Panc1 (cell line): Measurements from ENCODE around the gene LTB4R. TPM values are rescaled to one million over a fixed set of nuclear protein-coding genes. Genes with fewer than 3 reads are reported as not detected.

ENCODE experiments used
- ATAC-seq: fragments of 200-7000 bp; cut with Tn5 transposase; 2 replicates; pipeline ENCODE4 v1.9.1; 2020; ENCODE audit warnings: mild to moderate bottlenecking, moderate library complexity
- BruUV-seq: library from RNA; stranded (reverse); fragments of 400-500 nt; replicated peaks from 2 replicates; lab custom pipeline; 2021; lab: Mats Ljungman, UMichigan
- CTCF ChIA-PET: fragments of 300-600 bp; sonication (Branson Sonifier 250); formaldehyde crosslinking; loops from one replicate; lab custom pipeline; 2022; ENCODE audit warnings: antibody characterized with exemption; lab: Charles Lee
- POLR2A ChIA-PET: fragments of 300-600 bp; sonication (Branson Sonifier 250); formaldehyde crosslinking; loops from one replicate; lab custom pipeline; 2022; ENCODE audit warnings: antibody characterized with exemption; lab: Charles Lee
- DNase-seq: peaks from one replicate; pipeline ENCODE4 v3.0.0-alpha.2; 2010; ENCODE audit warnings: low read depth, low spot score
- H3K27ac ChIP-seq: 2 replicates; pipeline ENCODE4 v1.5.1; 2011; ENCODE audit warnings: mild to moderate bottlenecking, low read length, inconsistent platforms
- H3K27me3 ChIP-seq: fragments of 200-500 bp; sonication (Bioruptor generic); 2 replicates; pipeline ENCODE4 v1.6.0; 2014; ENCODE audit warnings: low read length, inconsistent platforms; ENCODE audit not compliant: control insufficient read depth, insufficient read depth
- H3K36me3 ChIP-seq: fragments of 200-500 bp; sonication (Bioruptor generic); 2 replicates; pipeline ENCODE4 v1.5.1; 2014; ENCODE audit warnings: inconsistent platforms, mild to moderate bottlenecking, low read length, moderate library complexity; ENCODE audit not compliant: control insufficient read depth, insufficient read depth
- H3K4me1 ChIP-seq: 2 replicates; pipeline ENCODE4 v1.5.1; 2011; ENCODE audit warnings: inconsistent platforms, mild to moderate bottlenecking, low read length, moderate library complexity; ENCODE audit not compliant: control insufficient read depth, insufficient read depth
- H3K4me3 ChIP-seq, 2 experiments: 2 replicates each; pipeline ENCODE4 v1.5.1; 2011 to 2012; ENCODE audit warnings: low read depth in 2 of 2, low read length in 2 of 2, mild to moderate bottlenecking in 2 of 2, inconsistent platforms in 1 of 2, moderate library complexity in 1 of 2
- H3K9me3 ChIP-seq: fragments of 200-500 bp; sonication (Bioruptor generic); 2 replicates; pipeline ENCODE4 v1.5.1; 2014; ENCODE audit warnings: low read depth, mild to moderate bottlenecking, inconsistent platforms, low read length, moderate library complexity; ENCODE audit not compliant: control insufficient read depth, insufficient read depth
- CTCF ChIP-seq: fragments of 450-650 bp; IDR thresholded peaks from 2 replicates; pipeline ENCODE4 v1.5.1; 2017; ENCODE audit warnings: mild to moderate bottlenecking
- POLR2AphosphoS5 ChIP-seq: IDR thresholded peaks from 2 replicates; pipeline ENCODE4 v1.6.1; 2012; ENCODE audit warnings: mild to moderate bottlenecking, low read depth, low read length, moderate library complexity
- REST ChIP-seq, 2 experiments: IDR thresholded peaks; 2 replicates each; pipeline ENCODE4 v1.6.1; 2011 to 2012; ENCODE audit warnings: low read depth in 2 of 2, control low read depth in 1 of 2, low read length in 1 of 2, mild to moderate bottlenecking in 1 of 2, moderate library complexity in 1 of 2; ENCODE audit not compliant: insufficient read depth in 1 of 2
- SIN3A ChIP-seq: IDR thresholded peaks from 2 replicates; pipeline ENCODE4 v1.6.1; 2012; ENCODE audit warnings: low read depth, mild to moderate bottlenecking, low read length, moderate library complexity, borderline replicate concordance; ENCODE audit not compliant: insufficient read depth
- TCF7L2 ChIP-seq: IDR thresholded peaks from 2 replicates; pipeline ENCODE4 v1.6.1; 2011; ENCODE audit warnings: mild to moderate bottlenecking, low read depth, low read length, inconsistent platforms
- in situ Hi-C: cut with HindIII; loops from 2 replicates; pipeline ENCODE4 v1.10.0; 2016; ENCODE audit warnings: low sequenced_read_pairs, low pct_unique_long_range_greater_than_20kb
- intact Hi-C: fragments of 100-400 bp; cut with micrococcal nuclease; formaldehyde crosslinking; loops from one replicate; pipeline ENCODE4 v1.10.0; 2022; ENCODE audit not compliant: unreplicated experiment
- total RNA-seq: library from RNA; stranded (reverse); gene quantifications from one replicate; pipeline ENCODE4 v1.2.1, GENCODE V29; 2021; ENCODE audit not compliant: unreplicated experiment

The LTB4R gene
- total RNA-seq, 1 experiment from 2014 or later = 4.8 TPM

- H3K4me1 ChIP-seq = no peaks in the 10 kb centered on the region
- H3K27ac ChIP-seq = no peak overlapping the region
- ATAC-seq (no peak), DNase-seq (no peak)
- no peaks in the 10 kb centered on the region for H3K27me3 ChIP-seq
- in situ Hi-C loops (no loop called here), intact Hi-C loops (no loop called here)
- POLR2A ChIA-PET = no interaction called here
- no peaks in the 10 kb centered on the region for H3K36me3 ChIP-seq
- no peak overlapping the region for H3K4me3 ChIP-seq
- BruUV-seq = no TSS peak
- H3K9me3 ChIP-seq = no peaks in the 10 kb centered on the region
- CTCF ChIA-PET = no interaction called here
- no peak for TF ChIP-seq SIN3A
- no peak for TF ChIP-seq POLR2AphosphoS5
- no peak for TF ChIP-seq REST (IDR thresholded peaks at IDR 0.05; ENCODE audit: insufficient read depth in 1 of 2, low read depth in 2 of 2, low read length in 1 of 2)
- TF ChIP-seq TCF7L2 = no peak
- TF ChIP-seq CTCF = no peak
Observed at GRCh38 chr14:24289649-24290280, 21.5 kb upstream of the LTB4R start.

- Histone ChIP-seq H3K4me3 (no peak overlapping the region), H3K9me3 (no peaks in the 10 kb centered on the region), H3K4me1 (no peaks in the 10 kb centered on the region), H3K27me3 (no peaks in the 10 kb centered on the region), H3K27ac (no peak overlapping the region), H3K36me3 (no peaks in the 10 kb centered on the region)
- in situ Hi-C loops = no loop called here
- DNase-seq (no peak), ATAC-seq (no peak)
- TF ChIP-seq REST (IDR thresholded peaks at IDR 0.05; ENCODE audit: insufficient read depth in 1 of 2, low read depth in 2 of 2, low read length in 1 of 2) = no peak
- TF ChIP-seq SIN3A = no peak
- TF ChIP-seq CTCF = no peak
- no peak for TF ChIP-seq POLR2AphosphoS5
- TF ChIP-seq TCF7L2 = no peak
- ChIA-PET CTCF (no interaction called here), POLR2A (no interaction called here)
- intact Hi-C loops = no loop called here
- no TSS peak for BruUV-seq
Observed at GRCh38 chr14:24290746-24291145, 20.6 kb upstream of the LTB4R start.
